A549 (cell line): ENCODE measurements around the gene PRDM10. TPM values are rescaled to one million over a fixed set of nuclear protein-coding genes. Genes with fewer than 3 reads are reported as not detected.

ENCODE experiments used
- ATAC-seq, 2 experiments: fragments of 200-7000 bp in 1 of 2; fragments of >200 bp in 1 of 2; cut with Nextera tagmentation in 1 of 2; cut with Tn5 transposase in 1 of 2; 3 replicates each; pipeline versions ENCODE4 v1.8.0 to v1.9.1; 2018 to 2020; ENCODE audit warnings: mild to moderate bottlenecking in 1 of 2, moderate library complexity in 1 of 2
- CTCF ChIA-PET: fragments of 300-600 bp; sonication (Branson Sonifier 250); formaldehyde crosslinking; extraction: SDS; loops from one replicate; lab custom pipeline; 2021; ENCODE audit warnings: antibody characterized with exemption, inconsistent platforms; lab: Yijun Ruan, JAX
- POLR2A ChIA-PET: fragments of 350-600 bp; formaldehyde crosslinking; extraction: SDS; loops from one replicate; lab custom pipeline; 2021; ENCODE audit warnings: antibody characterized with exemption, inconsistent platforms; lab: Yijun Ruan, JAX
- DNase-seq, 2 experiments: peaks; one replicate each; pipeline versions ENCODE4 v3.0.0 to v3.0.0-alpha.2; 2011 to 2016; ENCODE audit warnings: low read depth in 1 of 2, low spot score in 1 of 2
- FAIRE-seq: peaks from 2 replicates; lab custom pipeline; 2011; peaks lifted over from hg19 to GRCh38; lab: Jason Lieb, UNC
- H3K27ac ChIP-seq, 2 experiments: fragments of >200 bp; sonication (Bioruptor Twin); formaldehyde crosslinking; 3 replicates each; pipeline ENCODE4 v1.5.1; 2016 to 2017
- H3K4me1 ChIP-seq: fragments of >200 bp; sonication (Bioruptor Twin); formaldehyde crosslinking; 3 replicates; pipeline ENCODE4 v1.6.1; 2016
- H3K4me2 ChIP-seq: fragments of >200 bp; sonication (Bioruptor Twin); formaldehyde crosslinking; 3 replicates; pipeline ENCODE4 v1.6.1; 2016
- H3K4me3 ChIP-seq: fragments of >200 bp; sonication (Bioruptor Twin); formaldehyde crosslinking; 3 replicates; pipeline ENCODE4 v1.5.1; 2016
- H3K9me3 ChIP-seq: fragments of >200 bp; sonication (Bioruptor Twin); formaldehyde crosslinking; 3 replicates; pipeline ENCODE4 v1.6.1; 2016
- CHD4 ChIP-seq: fragments of 200-600 bp; sonication (generic); IDR thresholded peaks from 2 replicates; pipeline ENCODE4 v1.6.1; 2016; ENCODE audit warnings: antibody characterized with exemption, mild to moderate bottlenecking, borderline replicate concordance
- EHMT2 ChIP-seq: fragments of 200-600 bp; sonication (generic); IDR thresholded peaks from 2 replicates; pipeline ENCODE4 v1.6.1; 2016; ENCODE audit warnings: antibody characterized with exemption, low read depth, mild to moderate bottlenecking, moderate library complexity
- FOSL2 ChIP-seq, 2 experiments: fragments of 450-650 bp in 1 of 2; fragments of >200 bp in 1 of 2; sonication (Bioruptor Twin) in 1 of 2; formaldehyde crosslinking; IDR thresholded peaks; 2 replicates each; pipeline versions ENCODE4 v1.5.0 to v1.6.1; 2016 to 2020; ENCODE audit warnings: mild to moderate bottlenecking in 1 of 2, moderate library complexity in 1 of 2
- FOXS1 ChIP-seq: fragments of 250-450 bp; sonication (Bioruptor Pico); IDR thresholded peaks from 2 replicates; pipeline ENCODE4 v1.5.0; 2020; ENCODE audit warnings: mild to moderate bottlenecking, moderate library complexity
- HDAC2 ChIP-seq: fragments of 200-600 bp; sonication (generic); IDR thresholded peaks from 2 replicates; pipeline ENCODE4 v1.6.1; 2016
- HOXA7 ChIP-seq: fragments of 250-450 bp; sonication (Bioruptor Pico); IDR thresholded peaks from 2 replicates; pipeline ENCODE4 v1.5.0; 2020; ENCODE audit warnings: mild to moderate bottlenecking, moderate library complexity
- HOXB5 ChIP-seq: fragments of 250-450 bp; sonication (Bioruptor Pico); IDR thresholded peaks from 2 replicates; pipeline ENCODE4 v1.5.0; 2020; ENCODE audit warnings: mild to moderate bottlenecking, moderate library complexity
- JUNB ChIP-seq: fragments of >200 bp; sonication (Bioruptor Twin); formaldehyde crosslinking; IDR thresholded peaks from 2 replicates; pipeline ENCODE4 v1.6.1; 2016
- KDM1A ChIP-seq: fragments of 200-600 bp; sonication (generic); IDR thresholded peaks from 2 replicates; pipeline ENCODE4 v1.6.1; 2016; ENCODE audit warnings: low read depth, mild to moderate bottlenecking
- KDM5A ChIP-seq: fragments of 200-600 bp; sonication (generic); IDR thresholded peaks from 2 replicates; pipeline ENCODE4 v1.6.1; 2016; ENCODE audit warnings: antibody characterized with exemption, mild to moderate bottlenecking
- MAFK ChIP-seq: fragments of 450-650 bp; IDR thresholded peaks from 2 replicates; pipeline ENCODE4 v1.6.1; 2014; ENCODE audit not compliant: partially characterized antibody
- MAZ ChIP-seq: fragments of 150-350 bp; IDR thresholded peaks from 2 replicates; pipeline ENCODE4 v1.6.1; 2014; ENCODE audit warnings: antibody characterized with exemption, low read depth, low read length, borderline replicate concordance
- MYC ChIP-seq: IDR thresholded peaks from 2 replicates; pipeline ENCODE4 v1.6.1; 2012; ENCODE audit warnings: mild to moderate bottlenecking, inconsistent platforms, low read length, improper control_type of control experiment, borderline replicate concordance
- NFE2L2 ChIP-seq: fragments of 150-350 bp; conservative IDR thresholded peaks from 2 replicates; pipeline ENCODE4 v1.6.1; 2014; ENCODE audit warnings: low read length
- NPAS2 ChIP-seq: fragments of 250-450 bp; sonication (Bioruptor Pico); IDR thresholded peaks from 2 replicates; pipeline ENCODE4 v1.8.0; 2022; ENCODE audit warnings: mild to moderate bottlenecking, moderate library complexity, borderline replicate concordance
- NR3C1 ChIP-seq: fragments of >200 bp; sonication (Bioruptor Twin); formaldehyde crosslinking; IDR thresholded peaks from 3 replicates; pipeline ENCODE4 v1.6.1; 2017
- POLR2A ChIP-seq: IDR thresholded peaks from 2 replicates; pipeline ENCODE4 v1.6.1; 2012; ENCODE audit warnings: mild to moderate bottlenecking, low read length
- POLR2AphosphoS2 ChIP-seq: conservative IDR thresholded peaks from 2 replicates; pipeline ENCODE4 v1.6.1; 2012; ENCODE audit warnings: low read length, improper control_type of control experiment, inconsistent platforms
- RARB ChIP-seq: fragments of 250-450 bp; sonication (Bioruptor Pico); IDR thresholded peaks from 2 replicates; pipeline ENCODE4 v1.8.0; 2021; ENCODE audit warnings: mild to moderate bottlenecking, moderate library complexity
- RFX5 ChIP-seq: fragments of 450-650 bp; IDR thresholded peaks from 2 replicates; pipeline ENCODE4 v1.7.1; 2014; ENCODE audit warnings: antibody characterized with exemption, mild to moderate bottlenecking, moderate library complexity
- RNF2 ChIP-seq: fragments of 200-600 bp; sonication (generic); IDR thresholded peaks from 2 replicates; pipeline ENCODE4 v1.6.1; 2016; ENCODE audit warnings: low read depth, mild to moderate bottlenecking, antibody characterized with exemption, moderate library complexity, borderline replicate concordance
- ZC3H11A ChIP-seq: fragments of 450-650 bp; IDR thresholded peaks from 2 replicates; pipeline ENCODE4 v1.6.1; 2014; ENCODE audit warnings: antibody characterized with exemption, mild to moderate bottlenecking
- ZNF302 ChIP-seq: fragments of 250-450 bp; sonication (Bioruptor Pico); IDR thresholded peaks from 2 replicates; pipeline ENCODE4 v1.9.0; 2021; ENCODE audit warnings: inconsistent platforms, mild to moderate bottlenecking, moderate library complexity
- ZSCAN20 ChIP-seq: fragments of 250-450 bp; sonication (Bioruptor Pico); IDR thresholded peaks from 2 replicates; pipeline ENCODE4 v1.8.0; 2022; ENCODE audit warnings: mild to moderate bottlenecking, moderate library complexity
- WGBS: methylation state at CpG from one replicate; pipeline ENCODE4 v1.1.6; 2017; ENCODE audit errors: missing lambda C conversion rate; 5-methylcytosine and 5-hydroxymethylcytosine counted together
- polyA plus RNA-seq, 4 experiments: library from polyadenylated mRNA; depleted of rRNA in 3 of 4; stranded (reverse); fragments of >200 nt; fragmentation: RNase III in 1 of 4; extraction: RNeasy Plus Mini Kit Qiagen cat#74134 plus additional on column Dnase treatment in 1 of 4; gene quantifications; 2 replicates in 3 of 4; 3 replicates in 1 of 4; pipeline ENCODE4 v1.2.3, GENCODE V29; 2011 to 2017
- TF ChIP-seq, protein P1 (sequence below): IDR thresholded peaks from 2 replicates; pipeline ENCODE4 v1.6.1; 2012; ENCODE audit warnings: low read depth, borderline replicate concordance
- TF ChIP-seq, protein P2 (sequence below): fragments of 250-450 bp; sonication (Bioruptor Pico); IDR thresholded peaks from 2 replicates; pipeline ENCODE4 v1.5.0; 2021; ENCODE audit warnings: mild to moderate bottlenecking, moderate library complexity, borderline replicate concordance
- TF ChIP-seq, protein P3 (sequence below): IDR thresholded peaks from 2 replicates; pipeline ENCODE4 v1.6.1; 2012

Gene PRDM10
- polyA plus RNA-seq, 2 of the 4 experiments (the other 2 are of a cell fraction), result 3.1 to 4.0 TPM

DNA sequence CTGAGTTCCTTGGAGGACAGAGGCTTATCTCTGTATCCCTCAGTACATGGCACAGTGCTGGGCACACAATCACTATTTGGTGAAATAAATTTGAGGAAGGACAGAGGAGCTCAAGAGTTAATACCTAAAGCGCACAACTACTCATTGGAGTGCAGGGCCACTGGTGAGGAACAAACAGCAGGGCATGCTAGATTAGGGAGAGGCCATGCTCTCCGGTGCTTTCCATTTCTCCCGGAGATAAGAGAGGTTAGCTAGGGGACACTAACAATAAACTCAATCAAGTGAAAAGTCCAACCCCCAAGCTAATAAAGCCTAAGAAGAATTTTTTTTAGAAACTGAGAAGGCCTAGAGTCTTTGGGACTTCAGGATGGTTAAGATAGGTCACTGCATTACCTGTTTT is 136.3 kb downstream of the PRDM10 start:
- FAIRE-seq, result no peak
- TF ChIP-seq EHMT2 (no peak), FOXS1 (CRISPR knock-in tag) (no peak), RFX5 (no peak), HOXB5 (CRISPR knock-in tag) (no peak), ZSCAN20 (CRISPR knock-in tag) (no peak), RARB (no peak), NFE2L2 (no peak), MYC (no peak), POLR2A (no peak), ZC3H11A (no peak), FOSL2 (IDR thresholded peaks at IDR 0.05) (no peak), FOSL2 (CRISPR knock-in tag; IDR thresholded peaks at IDR 0.05) (no peak), MAFK (no peak), POLR2AphosphoS2 (no peak), CHD4 (no peak), KDM1A (no peak), HOXA7 (CRISPR knock-in tag) (no peak), RNF2 (no peak)
- TF ChIP-seq, protein P1, sequence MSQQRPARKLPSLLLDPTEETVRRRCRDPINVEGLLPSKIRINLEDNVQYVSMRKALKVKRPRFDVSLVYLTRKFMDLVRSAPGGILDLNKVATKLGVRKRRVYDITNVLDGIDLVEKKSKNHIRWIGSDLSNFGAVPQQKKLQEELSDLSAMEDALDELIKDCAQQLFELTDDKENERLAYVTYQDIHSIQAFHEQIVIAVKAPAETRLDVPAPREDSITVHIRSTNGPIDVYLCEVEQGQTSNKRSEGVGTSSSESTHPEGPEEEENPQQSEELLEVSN, result no peak
- TF ChIP-seq, protein P2, sequence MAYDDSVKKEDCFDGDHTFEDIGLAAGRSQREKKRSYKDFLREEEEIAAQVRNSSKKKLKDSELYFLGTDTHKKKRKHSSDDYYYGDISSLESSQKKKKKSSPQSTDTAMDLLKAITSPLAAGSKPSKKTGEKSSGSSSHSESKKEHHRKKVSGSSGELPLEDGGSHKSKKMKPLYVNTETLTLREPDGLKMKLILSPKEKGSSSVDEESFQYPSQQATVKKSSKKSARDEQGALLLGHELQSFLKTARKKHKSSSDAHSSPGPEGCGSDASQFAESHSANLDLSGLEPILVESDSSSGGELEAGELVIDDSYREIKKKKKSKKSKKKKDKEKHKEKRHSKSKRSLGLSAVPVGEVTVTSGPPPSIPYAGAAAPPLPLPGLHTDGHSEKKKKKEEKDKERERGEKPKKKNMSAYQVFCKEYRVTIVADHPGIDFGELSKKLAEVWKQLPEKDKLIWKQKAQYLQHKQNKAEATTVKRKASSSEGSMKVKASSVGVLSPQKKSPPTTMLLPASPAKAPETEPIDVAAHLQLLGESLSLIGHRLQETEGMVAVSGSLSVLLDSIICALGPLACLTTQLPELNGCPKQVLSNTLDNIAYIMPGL (CRISPR knock-in tag), result no peak
- TF ChIP-seq, protein P3, sequence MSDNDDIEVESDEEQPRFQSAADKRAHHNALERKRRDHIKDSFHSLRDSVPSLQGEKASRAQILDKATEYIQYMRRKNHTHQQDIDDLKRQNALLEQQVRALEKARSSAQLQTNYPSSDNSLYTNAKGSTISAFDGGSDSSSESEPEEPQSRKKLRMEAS, result no peak

DNA sequence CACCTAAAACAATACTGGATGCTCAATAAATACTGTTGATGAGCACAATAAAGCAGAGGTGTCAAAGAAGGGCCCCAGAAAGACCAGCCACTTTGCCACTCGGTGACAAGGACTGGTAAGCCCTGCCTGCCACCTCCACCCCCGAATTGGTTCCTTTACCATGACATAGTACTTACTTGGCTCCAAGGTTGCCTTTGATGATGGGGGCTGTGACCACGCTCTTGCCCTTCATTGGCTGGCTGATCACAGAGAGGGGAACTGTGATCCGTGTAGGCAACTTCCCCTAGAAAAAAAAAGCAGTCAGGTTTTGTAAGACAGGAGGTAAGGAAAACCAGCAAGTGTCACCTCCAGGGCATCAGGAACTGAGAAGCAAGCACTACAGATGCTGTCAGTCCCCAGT is 136.9 kb downstream of the PRDM10 start:
- FAIRE-seq, result no peak
- H3K9me3 ChIP-seq, result no peaks in the 10 kb centered on the region
- ChIA-PET POLR2A (interaction anchor here (1.4 kb wide), 1 partner anchor 16 kb away, joined by 3 read pairs; no protein-coding TSS in a partner anchor), CTCF (no interaction called here)
- 83% methylated on average over 4 of the region's 4 CpGs for WGBS
- no peak overlapping the region for H3K27ac ChIP-seq
- peaks cover 15% of the 10 kb centered on the region for H3K4me1 ChIP-seq
- TF ChIP-seq NR3C1, result no peak
- TF ChIP-seq KDM5A, result no peak
- no peak for TF ChIP-seq MAZ
- no peak for TF ChIP-seq NPAS2 (CRISPR knock-in tag)
- TF ChIP-seq HDAC2, result no peak
- no peak for TF ChIP-seq ZNF302 (CRISPR knock-in tag)
- TF ChIP-seq HOXB5 (CRISPR knock-in tag), result no peak
- no peak for TF ChIP-seq JUNB
- no peak for TF ChIP-seq POLR2AphosphoS2
- no peak overlapping the region for H3K4me2 ChIP-seq
- ATAC-seq, result no peak
- DNase-seq, result no peak
- H3K4me3 ChIP-seq, result no peak overlapping the region

More for the DNA sequence above, 136.3 kb downstream of the PRDM10 start:
- 92% methylated on average over 3 of the region's 3 CpGs for WGBS
- Histone ChIP-seq H3K4me3 (no peak overlapping the region), H3K9me3 (no peaks in the 10 kb centered on the region), H3K27ac (no peak overlapping the region), H3K4me2 (no peak overlapping the region), H3K4me1 (peaks cover 12% of the 10 kb centered on the region)
- ChIA-PET CTCF (interaction anchor here (0.7 kb wide), 1 partner anchor 99 kb away, joined by 4 read pairs; no protein-coding TSS in a partner anchor), POLR2A (no interaction called here)
- ATAC-seq, result no peak
- DNase-seq, result no peak
